ENCODE data around the gene ANKRD44.

ANKRD44 gene

DNA sequence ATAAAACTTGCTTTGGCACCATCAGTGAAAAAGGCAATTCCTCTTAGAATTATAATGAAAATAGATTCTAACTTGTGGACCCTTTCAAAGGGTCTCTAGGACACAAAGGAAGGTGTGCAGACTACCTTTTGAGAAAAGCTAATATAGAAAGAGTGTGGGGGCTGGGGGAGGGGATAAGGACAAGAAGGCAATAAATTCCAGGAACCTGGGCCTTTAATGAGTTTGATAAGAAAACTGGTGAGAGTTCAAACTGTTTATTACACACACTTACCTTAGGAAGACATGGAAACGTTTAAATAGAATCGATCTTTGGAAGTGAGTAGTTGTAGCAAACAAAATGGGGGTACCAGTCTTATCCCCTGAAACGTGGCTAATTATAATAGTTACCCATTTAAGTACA is 344.5 kb downstream of the ANKRD44 start:
- TF ChIP-seq, protein P1, sequence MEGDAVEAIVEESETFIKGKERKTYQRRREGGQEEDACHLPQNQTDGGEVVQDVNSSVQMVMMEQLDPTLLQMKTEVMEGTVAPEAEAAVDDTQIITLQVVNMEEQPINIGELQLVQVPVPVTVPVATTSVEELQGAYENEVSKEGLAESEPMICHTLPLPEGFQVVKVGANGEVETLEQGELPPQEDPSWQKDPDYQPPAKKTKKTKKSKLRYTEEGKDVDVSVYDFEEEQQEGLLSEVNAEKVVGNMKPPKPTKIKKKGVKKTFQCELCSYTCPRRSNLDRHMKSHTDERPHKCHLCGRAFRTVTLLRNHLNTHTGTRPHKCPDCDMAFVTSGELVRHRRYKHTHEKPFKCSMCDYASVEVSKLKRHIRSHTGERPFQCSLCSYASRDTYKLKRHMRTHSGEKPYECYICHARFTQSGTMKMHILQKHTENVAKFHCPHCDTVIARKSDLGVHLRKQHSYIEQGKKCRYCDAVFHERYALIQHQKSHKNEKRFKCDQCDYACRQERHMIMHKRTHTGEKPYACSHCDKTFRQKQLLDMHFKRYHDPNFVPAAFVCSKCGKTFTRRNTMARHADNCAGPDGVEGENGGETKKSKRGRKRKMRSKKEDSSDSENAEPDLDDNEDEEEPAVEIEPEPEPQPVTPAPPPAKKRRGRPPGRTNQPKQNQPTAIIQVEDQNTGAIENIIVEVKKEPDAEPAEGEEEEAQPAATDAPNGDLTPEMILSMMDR (IDR thresholded peaks at IDR 0.05; ENCODE audit: low read depth, low read length): no peak

DNA sequence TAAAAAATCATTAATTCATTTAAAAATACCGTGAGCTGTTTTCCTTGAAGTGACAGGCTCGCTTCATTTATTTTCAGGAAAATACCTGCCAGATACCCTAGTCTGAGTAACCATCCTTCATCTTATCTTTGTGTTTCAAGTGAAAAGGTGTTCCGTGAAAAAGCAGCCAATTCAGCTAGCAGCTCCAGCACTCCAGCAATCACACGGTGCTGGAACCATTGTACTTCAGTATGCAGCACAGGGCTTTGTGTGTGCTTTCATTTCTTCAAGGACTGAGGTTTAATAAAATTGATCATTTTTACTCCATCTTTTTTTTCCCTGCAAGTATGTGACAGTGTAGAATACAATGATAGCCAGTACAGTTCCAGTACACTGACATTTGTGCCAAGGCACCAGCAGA is 344.9 kb downstream of the ANKRD44 start:
- TF ChIP-seq, protein P1 (IDR thresholded peaks at IDR 0.05; ENCODE audit: low read depth, low read length): no peak
- no peak overlapping the region for H3K4me3 ChIP-seq (ENCODE audit: low read depth, low read length)

More for the DNA sequence above, 344.5 kb downstream of the ANKRD44 start:
- no peak overlapping the region for H3K4me3 ChIP-seq (ENCODE audit: low read depth, low read length)

DNA sequence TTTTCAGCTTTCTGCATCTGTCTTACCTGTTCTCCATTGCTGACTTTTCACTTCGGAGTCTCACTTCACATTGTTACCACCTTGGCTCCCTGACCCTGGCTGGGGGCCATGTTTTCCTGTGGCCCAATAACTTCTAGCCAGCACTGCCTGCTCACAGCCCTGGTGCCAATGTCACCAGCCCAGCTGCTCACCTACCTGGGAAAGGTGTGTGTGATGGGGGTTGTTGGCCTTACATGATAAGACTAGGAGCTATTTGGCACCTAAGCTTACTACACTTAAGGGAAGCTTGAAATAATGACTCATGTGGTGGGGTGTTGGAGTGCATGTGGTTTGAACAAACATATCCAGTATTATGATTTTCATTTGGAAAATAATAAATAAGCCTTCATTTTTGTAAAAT is 346.6 kb downstream of the ANKRD44 start:
- TF ChIP-seq, protein P1 (IDR thresholded peaks at IDR 0.05; ENCODE audit: low read depth, low read length): no peak
- H3K4me3 ChIP-seq (ENCODE audit: low read depth, low read length): no peak overlapping the region

DNA sequence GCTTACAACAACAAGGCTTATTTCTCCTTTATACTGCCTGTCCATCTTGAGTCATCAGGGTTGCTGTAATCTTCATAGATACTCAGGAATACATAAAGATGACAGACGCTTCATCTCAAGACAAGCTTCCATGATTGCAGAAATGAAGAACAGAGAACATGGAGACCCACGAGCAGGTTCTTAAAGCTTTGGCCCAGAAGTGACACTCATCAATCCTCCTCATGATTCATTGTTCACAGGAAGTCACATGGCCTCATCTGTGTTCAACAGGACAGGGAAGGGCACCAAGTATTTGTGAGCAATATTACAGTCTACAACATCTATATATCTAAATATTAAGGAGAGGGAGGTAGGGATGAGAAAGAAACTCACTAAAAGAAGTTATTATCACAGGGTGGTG is 347.5 kb downstream of the ANKRD44 start:
- TF ChIP-seq, protein P1 (IDR thresholded peaks at IDR 0.05; ENCODE audit: low read depth, low read length): no peak

DNA sequence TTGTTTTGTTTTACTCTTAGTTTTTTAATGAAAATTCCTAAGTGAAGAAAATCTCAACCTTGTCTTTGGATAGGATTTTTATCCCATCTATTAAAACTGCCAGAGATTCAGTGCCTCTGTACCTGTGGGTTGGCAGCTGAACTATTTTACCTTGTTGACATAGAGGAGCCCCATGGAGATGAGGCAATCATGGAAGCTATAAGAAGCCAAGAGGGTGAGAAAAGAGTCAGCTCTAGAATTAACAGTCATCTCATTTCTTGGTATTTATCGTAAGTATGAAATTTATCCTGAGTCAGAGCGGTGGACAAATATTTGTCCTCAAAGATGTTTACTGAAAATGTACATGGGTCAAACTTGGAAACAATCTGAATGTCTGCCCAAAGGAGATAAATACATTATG is 348.3 kb downstream of the ANKRD44 start:
- TF ChIP-seq, protein P1 (IDR thresholded peaks at IDR 0.05; ENCODE audit: low read depth, low read length): no peak
- H3K4me3 ChIP-seq (ENCODE audit: low read depth, low read length): no peak overlapping the region

More for the DNA sequence above, 347.5 kb downstream of the ANKRD44 start:
- H3K4me3 ChIP-seq (ENCODE audit: low read depth, low read length): no peak overlapping the region

DNA sequence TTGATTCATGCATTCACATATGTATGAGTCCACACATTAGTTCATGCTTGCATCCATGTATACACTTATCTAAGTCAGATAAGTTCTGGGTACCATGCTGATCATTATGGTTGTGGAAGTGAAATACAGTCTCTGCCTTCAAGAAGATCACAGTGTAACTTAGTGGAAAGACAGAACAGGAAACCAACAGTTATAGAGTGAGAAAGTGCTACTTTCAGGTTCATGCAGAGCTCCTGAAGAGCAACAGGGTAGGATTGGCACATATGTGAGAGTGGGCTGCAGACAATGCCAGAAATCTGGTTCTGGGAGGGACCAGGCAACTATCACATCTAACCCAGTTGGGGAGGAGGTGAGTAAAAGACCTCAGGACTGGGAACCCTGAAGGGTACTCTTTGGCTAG is 348.7 kb downstream of the ANKRD44 start:
- no peak overlapping the region for H3K4me3 ChIP-seq (ENCODE audit: low read depth, low read length)
- TF ChIP-seq, protein P1 (IDR thresholded peaks at IDR 0.05; ENCODE audit: low read depth, low read length): no peak

DNA sequence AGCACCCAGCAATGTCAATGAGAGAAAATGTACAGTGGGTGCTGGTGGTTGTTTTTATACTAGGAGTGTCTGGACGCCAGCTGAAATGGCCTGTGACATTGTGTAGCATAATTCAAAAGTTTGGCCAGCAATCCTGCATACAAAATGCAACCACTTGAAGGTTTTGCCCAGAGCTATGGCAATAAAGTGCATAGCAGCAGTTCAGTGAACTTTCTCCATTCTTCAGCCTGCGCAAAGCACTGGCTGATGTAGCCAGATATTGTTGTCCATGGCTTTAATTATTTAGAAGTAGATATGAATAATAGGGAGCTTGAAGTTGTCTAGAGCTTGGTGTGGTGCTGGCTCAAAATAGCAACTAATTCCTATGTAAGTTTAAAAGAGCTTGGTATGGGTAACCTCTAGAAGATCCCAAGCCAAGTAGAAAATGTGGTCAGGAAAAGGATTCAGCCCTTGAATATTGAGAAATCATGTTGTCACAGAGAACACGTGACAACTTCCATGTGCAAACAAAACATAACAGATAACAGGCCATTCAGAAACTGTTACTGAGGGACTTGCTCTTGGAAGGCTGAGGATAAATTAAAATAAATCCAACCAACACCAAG is 350.7 kb downstream of the ANKRD44 start:
- TF ChIP-seq, protein P1 (IDR thresholded peaks at IDR 0.05; ENCODE audit: low read depth, low read length): no peak
- H3K4me3 ChIP-seq (ENCODE audit: low read depth, low read length): no peak overlapping the region
